ENCODE measurements around the gene HHAT.
"Not testable (repeated sequence)": the region's sequence is repeated elsewhere in the genome, so short reads cannot be mapped to it uniquely, and the experiment has no call there.

HHAT gene

DNA sequence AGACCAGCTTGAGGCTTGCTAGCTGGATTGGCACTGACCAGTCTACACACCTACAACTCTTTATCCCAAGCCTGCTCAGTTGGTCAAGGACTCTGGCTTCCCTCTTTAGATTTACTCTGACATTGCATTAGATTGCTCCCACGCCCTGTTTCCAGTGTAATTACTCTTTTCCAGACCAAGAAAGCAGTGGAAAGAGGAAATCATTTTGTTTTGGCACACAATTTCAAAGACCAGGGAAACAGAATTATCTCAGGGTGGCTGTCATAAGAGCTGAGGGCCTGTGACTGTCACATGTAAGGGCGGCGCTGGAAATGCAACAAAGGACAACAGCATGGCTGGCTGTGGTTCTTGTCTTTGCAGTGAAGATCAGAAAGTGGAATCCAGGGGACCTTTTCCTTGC, 302.7 kb downstream of the HHAT start:
- no peak for DNase-seq (ENCODE audit: low read depth in 3 of 3, low spot score in 1 of 3)

DNA sequence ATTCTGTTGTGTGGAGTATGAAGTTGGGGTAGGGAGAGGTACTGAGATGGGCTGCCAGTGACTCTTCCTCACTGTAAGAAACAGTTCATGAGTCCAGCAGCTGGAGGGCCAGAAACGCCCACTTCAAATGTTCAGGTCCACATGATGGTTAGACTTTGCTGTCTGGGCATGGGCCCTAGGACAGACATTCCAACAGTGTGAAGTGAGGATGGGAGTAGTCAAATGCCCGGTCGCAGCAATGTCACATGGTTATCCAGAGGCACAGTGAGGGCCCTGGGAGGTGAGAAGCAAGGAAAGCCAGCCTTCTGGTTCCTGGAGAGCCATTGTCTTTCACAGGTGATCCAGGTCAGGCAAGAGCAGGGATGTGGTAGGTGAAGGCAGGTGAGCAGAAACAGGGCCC, 304.4 kb downstream of the HHAT start:
- no peak for DNase-seq (ENCODE audit: low read depth in 3 of 3, low spot score in 1 of 3)

DNA sequence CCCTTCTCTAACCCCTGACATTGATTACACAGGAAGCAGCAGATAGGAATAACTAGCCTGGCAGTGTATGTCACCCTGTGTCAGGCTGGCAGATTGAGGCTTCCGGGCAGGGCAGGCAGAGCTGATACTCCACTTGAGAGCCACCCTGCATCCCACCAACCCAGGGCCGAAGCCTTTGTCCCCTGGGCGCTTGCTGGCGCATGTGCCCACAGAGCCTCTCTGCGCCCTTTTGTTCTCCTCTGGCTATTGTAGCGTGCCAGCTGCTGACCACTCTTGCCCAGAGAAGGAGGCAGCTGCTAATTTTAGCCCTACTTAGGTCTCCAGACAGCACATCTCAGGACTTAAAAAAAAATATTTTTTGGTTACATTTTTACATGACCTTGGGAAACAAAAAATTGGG, 304.9 kb downstream of the HHAT start:
- DNase-seq (ENCODE audit: low read depth in 3 of 3, low spot score in 1 of 3) = no peak

DNA sequence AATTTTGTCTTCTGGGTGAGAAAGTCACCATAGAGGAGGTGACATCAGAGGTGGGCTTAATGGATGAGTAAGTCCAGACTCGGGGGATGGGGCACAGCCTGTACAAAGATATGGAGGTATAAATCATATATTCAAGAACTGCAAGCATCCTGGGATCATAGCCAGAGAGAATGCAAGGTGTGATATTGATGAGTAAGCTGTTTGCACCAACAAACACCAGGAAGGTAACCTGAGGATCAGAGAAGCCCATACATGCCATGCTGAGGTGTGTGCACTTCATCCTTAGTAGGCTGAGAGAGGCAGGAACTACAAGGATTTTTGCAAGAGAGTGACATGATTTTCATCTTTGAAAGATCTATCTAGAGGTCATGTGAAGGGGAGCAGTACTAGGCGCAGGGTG, 306.4 kb downstream of the HHAT start:
- DNase-seq (ENCODE audit: low read depth in 3 of 3, low spot score in 1 of 3) = no peak

DNA sequence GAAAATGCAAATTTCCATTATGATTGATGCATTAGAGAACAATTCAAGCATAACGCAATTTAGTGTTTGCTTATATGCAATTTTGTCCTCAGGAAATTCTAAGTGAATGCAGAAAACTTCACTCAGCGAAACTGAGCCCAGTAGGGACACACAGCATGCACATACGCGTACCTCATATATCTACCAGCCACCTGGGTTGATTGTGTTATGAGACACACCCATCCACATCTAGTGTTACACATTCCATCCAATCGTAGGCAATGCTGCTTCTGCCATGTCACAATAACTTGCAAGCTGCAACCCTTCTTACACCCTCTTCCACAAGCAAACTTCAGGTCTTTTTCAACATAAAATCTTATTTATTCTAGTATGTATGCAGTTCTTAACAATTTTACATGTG, 312.9 kb downstream of the HHAT start:
- no peak for DNase-seq (ENCODE audit: low read depth in 3 of 3, low spot score in 1 of 3)

DNA sequence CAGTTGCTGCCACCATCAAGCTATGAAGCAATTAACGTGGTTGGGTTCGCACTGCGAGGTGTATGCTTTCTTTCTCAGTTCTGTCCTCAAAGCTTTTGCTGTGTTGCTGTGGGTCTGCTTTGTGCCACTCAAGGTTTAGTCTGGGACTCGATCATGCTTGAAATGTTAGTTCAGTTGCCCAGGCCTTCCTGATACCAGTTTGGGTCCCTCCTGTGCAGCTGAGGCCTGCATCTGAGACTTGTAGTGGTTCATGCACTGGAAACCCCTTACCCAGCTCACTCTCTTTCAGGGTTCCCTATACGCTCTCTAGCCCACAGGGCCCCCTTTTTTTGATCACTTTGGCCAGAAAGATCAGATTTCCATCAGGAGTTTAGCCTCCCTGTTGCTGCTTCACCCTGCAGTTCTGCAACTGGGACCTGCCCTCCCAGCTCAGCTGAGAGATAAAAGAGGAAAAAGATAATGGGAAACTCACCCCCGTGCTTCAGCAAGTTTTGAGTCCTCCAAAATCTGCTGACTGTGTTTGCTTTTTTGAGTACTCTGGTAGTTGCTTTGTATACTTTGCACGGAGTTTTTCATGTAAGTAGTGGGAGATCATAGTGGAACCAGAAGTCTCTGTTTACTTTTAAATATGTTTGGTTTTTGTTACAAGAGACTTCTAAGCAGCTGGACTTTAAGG, 317.0 kb downstream of the HHAT start:
- no peak for DNase-seq (ENCODE audit: low read depth in 3 of 3, low spot score in 1 of 3)

DNA sequence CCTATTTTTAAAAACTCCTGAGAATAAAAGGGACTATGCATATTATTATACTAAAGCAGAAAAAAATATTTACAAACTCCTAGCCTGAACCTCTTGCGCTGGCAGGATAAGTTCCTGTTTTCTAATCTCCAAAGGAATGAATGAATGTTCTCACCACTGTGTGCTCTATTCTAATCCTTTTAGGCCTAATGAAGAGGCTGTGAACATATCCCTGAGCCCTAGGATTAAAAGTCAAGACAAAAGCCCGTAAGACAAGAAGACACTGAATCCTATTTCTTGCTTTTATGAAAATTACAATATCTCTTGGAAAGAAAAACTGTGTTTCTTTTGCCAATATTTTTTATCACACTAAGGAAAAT, 317.5 kb downstream of the HHAT start:
- no peak for DNase-seq (ENCODE audit: low read depth in 3 of 3, low spot score in 1 of 3)

DNA sequence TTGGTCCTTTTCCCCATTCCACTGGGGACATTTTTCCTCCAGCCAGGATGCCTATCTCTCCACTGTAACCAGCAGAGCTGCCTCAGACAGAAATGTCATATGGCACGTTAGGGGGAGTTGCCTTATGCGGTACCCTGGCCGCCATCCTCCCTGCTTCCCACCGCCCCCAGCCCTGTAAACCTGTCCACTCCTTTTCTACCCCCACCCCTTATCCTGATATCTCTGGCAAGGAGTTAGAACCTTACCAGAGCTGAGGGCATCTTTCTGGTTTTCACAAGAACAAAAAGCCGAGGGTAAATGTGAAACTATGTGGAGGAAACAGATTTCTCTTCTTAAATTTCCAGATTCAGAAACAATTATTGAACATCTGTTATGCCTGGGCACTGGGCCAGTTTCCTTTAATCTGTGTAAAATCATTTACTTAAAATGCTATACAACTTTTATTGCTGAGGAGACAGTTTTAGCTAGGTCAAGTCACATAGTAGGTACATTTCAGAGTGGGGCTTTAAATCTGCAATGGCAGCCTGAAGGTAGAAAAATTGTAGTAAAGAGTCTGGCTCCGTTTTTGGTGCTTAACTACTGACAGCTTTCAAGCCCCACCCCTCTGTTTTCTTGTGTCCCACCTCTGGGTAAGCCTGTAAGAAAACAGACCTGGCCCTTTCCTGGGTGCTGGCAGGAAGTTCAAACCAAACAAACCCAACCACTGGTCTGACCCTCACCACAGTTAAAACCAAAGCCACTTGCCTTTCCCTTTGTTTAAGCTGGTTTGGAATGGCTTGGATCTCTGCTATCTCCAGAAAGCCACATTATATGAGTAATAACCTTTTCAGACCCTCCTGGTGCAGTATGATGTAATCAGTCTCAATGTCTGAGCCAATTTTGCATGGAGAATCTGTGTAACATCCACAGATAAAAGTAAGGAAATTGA, 319.0 kb downstream of the HHAT start:
- DNase-seq (ENCODE audit: low read depth in 3 of 3, low spot score in 1 of 3) = no peak

DNA sequence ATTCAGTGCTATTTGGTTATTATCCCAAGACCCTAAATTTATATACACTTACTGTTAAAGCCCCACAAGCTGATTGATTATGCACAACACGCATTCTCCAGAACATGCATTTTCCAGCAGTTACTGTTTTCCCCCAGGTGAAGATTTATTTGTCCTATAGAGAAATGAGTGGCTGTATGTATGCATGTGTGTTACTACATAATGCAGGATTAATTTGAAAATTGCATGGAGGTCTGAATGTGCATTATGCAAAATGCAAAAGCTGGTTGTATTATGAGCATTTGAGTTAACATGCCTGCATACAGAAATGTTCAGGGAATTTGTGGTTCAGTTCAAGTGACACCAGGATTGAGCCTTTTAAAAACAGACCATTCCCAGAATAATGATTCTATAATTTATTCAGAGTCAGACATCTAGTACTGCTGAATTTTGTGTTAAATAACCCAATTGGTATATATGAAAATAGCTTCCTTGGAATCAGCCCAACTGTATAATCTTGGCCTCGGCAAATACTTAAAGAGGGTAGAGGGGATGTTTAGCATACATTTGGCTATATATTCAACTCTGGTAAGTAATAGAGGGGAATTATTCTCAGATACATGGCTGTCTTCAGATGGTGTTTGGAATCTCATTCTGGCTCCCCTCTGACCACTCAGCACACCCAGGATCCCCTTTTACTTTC, 320.0 kb downstream of the HHAT start:
- DNase-seq (ENCODE audit: low read depth in 3 of 3, low spot score in 1 of 3) = no peak

DNA sequence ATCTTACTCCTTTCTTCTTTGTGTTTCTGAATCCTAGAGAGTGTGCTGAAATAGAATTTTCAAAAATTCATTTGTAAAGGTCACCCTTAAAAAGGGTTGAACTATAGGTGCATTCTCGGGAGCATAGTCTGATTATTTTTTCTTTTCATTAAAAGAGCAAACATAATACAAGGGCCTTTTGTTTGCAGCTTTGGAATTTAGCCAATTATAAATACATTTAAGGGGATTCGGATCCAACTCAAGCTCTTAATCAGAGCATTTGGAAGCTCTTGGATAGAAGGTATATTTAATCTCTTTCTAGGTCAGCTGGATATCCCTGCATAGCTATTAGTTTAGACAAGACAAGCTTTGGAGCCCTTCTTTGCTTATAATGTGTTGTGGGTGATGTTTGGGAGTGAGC, 321.7 kb downstream of the HHAT start:
- no peak for DNase-seq (ENCODE audit: low read depth in 3 of 3, low spot score in 1 of 3)

DNA sequence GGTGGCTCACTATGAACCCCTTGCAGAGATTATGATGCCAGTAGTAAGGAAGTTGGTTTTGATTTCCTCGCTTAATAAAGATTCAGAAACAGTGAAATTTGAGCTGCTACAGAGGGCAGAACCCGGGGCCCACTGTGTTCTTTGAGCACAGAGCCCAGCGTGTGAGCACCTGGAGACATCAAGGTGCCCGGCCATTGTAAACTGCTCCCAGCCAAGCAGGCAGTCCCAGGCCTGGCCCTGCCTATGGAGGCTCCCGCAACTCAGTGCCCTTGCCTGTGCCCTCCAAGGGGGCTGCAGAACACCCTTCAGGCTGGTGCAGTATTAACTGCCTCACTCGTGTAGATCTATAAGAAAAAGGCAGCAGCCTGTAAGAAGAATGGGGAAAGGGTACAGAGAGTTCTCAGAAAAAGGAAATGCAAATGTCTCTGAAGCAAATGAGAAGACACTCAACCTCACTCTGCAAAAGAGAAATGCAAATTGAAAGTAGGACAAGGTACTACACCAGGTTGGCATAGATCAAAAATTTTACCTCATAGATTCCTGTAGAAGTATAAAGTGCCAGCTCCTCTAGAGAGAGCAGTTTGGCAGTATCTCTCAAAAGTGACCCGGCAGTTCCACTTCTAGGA, 323.7 kb downstream of the HHAT start:
- DNase-seq (ENCODE audit: low read depth in 3 of 3, low spot score in 1 of 3) = no peak

DNA sequence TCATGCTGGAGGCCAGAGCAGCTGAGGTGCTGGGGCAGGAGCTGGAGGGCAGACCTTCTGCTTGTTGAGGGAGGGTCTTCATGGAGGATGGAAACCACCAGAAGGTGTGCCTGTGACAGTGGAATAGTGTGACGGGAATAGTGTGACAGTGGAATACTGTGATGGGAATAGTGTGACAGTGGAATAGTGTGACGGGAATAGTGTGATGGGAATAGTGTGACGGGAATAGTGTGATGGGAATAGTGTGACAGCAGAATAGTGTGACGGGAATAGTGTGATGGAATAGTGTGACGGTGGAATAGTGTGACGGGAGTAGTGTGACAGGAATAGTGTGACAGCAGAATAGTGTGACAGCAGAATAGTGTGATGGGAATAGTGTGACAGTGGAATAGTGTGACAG, 325.1 kb downstream of the HHAT start:
- DNase-seq (ENCODE audit: low read depth in 3 of 3, low spot score in 1 of 3) = no peak

DNA sequence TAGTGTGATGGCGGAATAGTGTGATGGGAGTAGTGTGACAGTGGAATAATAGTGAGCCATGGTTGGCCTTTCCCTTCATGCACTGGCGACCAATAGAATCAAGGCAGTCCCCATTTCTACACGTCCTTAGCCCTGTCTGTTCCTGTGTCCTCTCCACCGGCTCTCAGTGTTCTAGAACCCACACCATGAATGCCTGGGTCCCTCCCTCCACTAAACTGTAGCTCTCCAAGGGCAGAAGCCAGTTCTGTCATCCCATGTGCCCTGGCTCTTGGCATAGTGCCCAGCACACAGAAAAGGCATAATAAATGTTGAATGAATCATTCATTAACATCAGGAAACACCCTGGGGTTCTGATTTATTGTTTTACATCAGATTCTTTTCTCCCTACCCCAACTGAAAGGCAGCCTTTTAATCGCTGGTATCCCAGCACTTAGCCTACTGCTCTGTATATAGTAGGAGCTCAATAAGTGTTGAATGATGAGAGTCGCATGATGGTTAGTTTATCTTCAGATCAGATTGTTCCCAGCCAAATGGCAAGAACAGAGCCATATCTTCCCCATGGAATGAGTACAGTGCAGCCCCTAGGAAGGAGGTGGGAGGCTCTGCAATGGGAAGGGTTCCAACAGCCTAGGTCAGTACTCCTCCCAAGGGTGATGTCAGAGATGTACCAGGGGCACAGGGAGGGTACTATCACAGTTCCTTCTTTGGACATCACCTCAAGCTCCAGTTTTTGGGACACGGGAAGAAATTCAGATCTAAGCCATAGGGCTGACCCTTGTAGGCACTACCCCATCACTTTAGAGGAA, 325.7 kb downstream of the HHAT start:
- no peak for DNase-seq (ENCODE audit: low read depth in 3 of 3, low spot score in 1 of 3)

DNA sequence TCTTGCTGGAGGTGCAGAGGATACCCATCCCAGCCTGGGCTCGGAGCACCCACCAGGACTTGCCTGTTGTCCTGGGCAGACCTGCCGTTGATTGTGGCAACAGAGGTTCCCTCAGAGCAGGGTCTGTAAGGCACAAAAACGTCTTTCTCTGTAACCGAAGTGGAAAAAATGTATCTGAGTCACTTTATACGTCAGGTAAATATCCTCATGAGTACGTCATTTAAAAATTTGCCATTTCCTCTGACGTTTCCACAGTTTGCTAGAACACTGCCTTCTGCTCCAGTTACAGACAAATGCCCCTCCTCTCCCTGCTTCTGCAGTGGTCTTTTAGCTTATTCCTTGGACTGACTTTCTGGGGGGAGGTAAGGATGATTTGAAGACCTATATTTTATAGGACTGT, 326.8 kb downstream of the HHAT start:
- no peak for DNase-seq (ENCODE audit: low read depth in 3 of 3, low spot score in 1 of 3)

DNA sequence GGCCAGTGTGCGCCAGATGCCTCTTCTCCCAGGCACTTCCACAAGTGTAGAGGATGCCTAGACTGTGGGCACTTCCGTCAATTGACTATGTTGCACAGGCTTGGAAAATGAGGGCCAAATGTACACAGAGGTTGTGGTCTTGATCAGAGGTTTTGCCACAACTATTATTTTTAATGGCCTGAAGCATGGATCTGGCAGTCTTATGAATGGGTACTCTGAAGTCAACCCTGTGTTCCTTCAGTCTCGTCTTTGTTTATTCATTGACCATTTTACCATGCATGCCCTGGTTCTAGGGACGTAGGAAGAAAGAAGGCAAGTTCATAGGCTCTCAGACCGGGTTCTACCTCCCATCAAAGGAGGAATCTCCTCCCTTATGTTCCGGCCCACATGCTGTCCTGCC, 329.1 kb downstream of the HHAT start:
- no peak for DNase-seq (ENCODE audit: low read depth in 3 of 3, low spot score in 1 of 3)

DNA sequence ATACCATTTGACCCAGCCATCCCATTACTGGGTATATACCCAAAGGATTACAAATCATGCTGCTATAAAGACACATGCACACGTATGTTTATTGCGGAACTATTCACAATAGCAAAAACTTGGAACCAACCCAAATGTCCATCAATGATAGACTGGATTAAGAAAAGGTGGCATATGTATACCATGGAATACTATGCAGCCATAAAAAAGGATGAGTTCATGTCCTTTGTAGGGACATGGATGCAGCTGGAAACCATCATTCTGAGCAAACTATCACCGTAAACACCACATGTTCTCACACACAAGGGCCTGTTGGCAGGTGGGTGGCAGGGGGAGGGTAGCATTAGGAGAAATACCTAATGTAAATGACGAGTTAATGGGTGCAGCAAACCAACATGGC, 332.8 kb downstream of the HHAT start:
- not testable (repeated sequence) for DNase-seq (ENCODE audit: low read depth in 3 of 3, low spot score in 1 of 3)

DNA sequence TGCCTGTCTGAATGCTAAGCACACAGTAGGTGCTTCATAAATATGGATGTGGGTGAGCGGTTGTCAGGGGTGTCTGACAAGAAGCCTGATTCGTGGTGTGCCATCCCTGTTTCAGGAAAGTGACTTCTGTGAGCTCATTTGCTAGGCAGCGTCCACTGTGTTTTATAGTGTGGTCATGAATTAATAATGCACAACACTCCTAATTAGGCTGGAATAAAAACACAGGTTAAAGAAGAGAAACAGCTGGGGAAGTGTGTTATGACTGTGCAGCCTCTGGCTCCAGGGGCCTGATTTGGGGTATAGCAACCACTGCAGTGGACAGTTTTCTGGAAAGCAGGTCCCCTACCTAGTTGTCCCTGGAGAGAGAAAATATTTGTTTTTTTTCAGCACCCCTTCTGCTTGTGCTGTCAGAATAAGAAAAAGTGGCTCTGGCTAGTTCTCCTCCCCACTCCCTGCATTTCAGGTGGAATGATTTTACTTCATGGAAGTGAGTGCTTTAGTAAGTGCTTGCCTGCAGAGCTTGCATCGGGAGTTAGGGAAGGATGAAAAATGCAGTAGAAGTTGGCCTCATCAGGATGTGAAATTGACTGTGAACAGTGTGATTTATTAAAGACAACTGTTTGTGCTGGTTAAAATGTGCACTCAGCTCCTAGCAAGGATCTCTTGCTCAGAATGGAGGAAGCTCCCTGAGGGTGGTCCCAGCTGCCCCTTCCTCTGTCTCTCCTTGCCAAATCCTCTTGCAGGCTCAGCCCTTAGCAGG, 333.8 kb downstream of the HHAT start:
- no peak for DNase-seq (ENCODE audit: low read depth in 3 of 3, low spot score in 1 of 3)

DNA sequence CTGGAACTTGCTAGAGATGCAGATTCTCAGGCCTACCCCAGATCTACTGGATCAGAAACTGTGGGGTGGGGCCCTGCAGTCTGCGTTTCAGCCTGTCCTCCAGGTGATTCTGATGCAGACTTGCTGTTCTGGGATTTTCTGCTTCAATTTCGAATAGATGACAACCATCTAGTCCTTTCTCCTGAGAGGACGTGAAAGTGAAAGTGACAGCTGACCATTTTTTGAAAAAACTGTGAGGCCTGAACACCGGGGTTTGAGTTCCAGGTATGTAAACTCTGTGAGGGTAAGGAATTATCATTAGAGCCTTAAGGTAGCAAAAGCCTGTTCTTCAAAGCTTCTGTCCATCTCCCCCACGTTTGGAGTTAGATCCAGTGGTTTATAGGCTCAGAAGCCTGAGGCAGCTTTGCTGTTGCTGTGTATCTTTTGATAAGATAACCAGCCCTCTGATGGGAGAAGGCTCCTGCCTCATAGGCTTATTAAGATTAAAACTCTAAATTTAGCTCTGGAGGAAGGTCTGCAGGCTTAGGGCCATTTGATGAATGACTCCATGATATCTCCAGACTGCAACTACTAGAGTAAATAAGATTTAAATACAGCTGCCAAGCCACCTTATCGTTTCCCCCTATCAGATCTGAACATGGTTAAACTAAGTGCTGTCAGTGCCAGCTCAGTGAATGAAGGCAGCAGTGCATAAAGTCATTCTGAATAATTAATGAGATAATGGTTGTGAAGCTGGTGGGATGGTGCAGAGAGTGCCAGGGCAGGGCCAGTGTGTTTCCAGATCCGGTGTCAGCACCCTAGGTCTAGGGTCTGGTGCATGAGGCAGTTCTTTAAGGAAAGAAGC, 335.2 kb downstream of the HHAT start:
- DNase-seq (ENCODE audit: low read depth in 3 of 3, low spot score in 1 of 3) = no peak

DNA sequence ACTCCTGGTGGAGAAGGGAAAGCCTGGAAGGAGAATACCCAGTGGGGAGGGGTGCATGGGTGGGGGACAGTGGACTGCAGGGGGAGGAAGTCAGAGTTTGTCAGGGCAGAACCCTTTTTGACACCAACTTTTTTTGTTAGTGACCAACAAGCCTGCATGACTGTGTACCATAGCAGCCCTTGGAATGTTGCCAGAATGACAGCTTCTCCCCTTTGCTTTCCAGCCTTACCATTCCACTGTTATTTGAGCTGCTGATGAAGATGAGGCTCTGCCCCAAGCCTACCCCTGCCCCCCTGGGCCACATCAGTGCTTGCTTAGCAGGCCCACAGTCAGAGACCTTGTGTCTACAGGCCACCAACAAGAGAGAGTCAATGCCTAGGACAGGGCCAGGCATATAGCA, 341.2 kb downstream of the HHAT start:
- DNase-seq (ENCODE audit: low read depth in 3 of 3, low spot score in 1 of 3) = no peak
